CD4-positive, alpha-beta memory T cell (primary cell): ENCODE results near the gene MARCHF10. TPM values are rescaled to one million over a fixed set of nuclear protein-coding genes. Genes with fewer than 3 reads are reported as not detected.

ENCODE experiments used
- CTCF ChIA-PET: fragments of 350-600 bp; sonication (Branson Sonifier 250); formaldehyde crosslinking; loops from one replicate; lab custom pipeline; 2021; ENCODE audit warnings: inconsistent platforms; ENCODE audit not compliant: partially characterized antibody; lab: Charles Lee
- POLR2A ChIA-PET: fragments of 350-600 bp; sonication (Branson Sonifier 250); formaldehyde crosslinking; loops from one replicate; lab custom pipeline; 2021; ENCODE audit not compliant: partially characterized antibody; lab: Charles Lee
- DNase-seq, 5 donors: peaks; one replicate each; pipeline versions ENCODE4 v3.0.0 to v3.0.0-alpha.2; 2020 to 2022; ENCODE audit warnings: mixed read lengths in 1 of 5
- H3K27ac ChIP-seq: one replicate; pipeline ENCODE4 v1.7.0; 2013; ENCODE audit warnings: low read depth, low read length
- H3K27me3 ChIP-seq: 2 replicates; pipeline ENCODE4 v1.7.0; 2013; ENCODE audit warnings: mild to moderate bottlenecking, low read length, moderate library complexity; ENCODE audit not compliant: insufficient read depth
- H3K36me3 ChIP-seq: 2 replicates; pipeline ENCODE4 v1.7.0; 2013; ENCODE audit warnings: mild to moderate bottlenecking, low read length, moderate library complexity; ENCODE audit not compliant: insufficient read depth
- H3K4me1 ChIP-seq: 2 replicates; pipeline ENCODE4 v1.7.0; 2013; ENCODE audit warnings: mild to moderate bottlenecking, low read length, moderate library complexity; ENCODE audit not compliant: insufficient read depth
- H3K4me3 ChIP-seq, 2 donors: one replicate each; pipeline ENCODE4 v1.7.0; 2013; ENCODE audit warnings: low read length in 2 of 2, mild to moderate bottlenecking in 1 of 2
- H3K9me3 ChIP-seq, 2 donors: one replicate each; pipeline ENCODE4 v1.7.0; 2013; ENCODE audit warnings: low read length in 2 of 2, control low read depth in 1 of 2; ENCODE audit not compliant: control insufficient read depth in 1 of 2
- H3K27ac Mint-ChIP-seq, 7 donors: one replicate each; pipeline ENCODE4 v1.8.0; 2020 to 2021; ENCODE audit warnings: mixed read lengths in 7 of 7, mild to moderate bottlenecking in 6 of 7, inconsistent platforms in 3 of 7, moderate library complexity in 3 of 7
- H3K27me3 Mint-ChIP-seq, 2 donors: one replicate each; pipeline ENCODE4 v1.8.0; 2020 to 2021; ENCODE audit warnings: mixed read lengths in 2 of 2
- H3K36me3 Mint-ChIP-seq, 2 donors: one replicate each; pipeline ENCODE4 v1.8.0; 2020 to 2021; ENCODE audit warnings: mixed read lengths in 2 of 2, inconsistent platforms in 1 of 2, mild to moderate bottlenecking in 1 of 2
- H3K4me1 Mint-ChIP-seq, 4 donors: one replicate each; pipeline ENCODE4 v1.8.0; 2020 to 2021; ENCODE audit warnings: mixed read lengths in 4 of 4, mild to moderate bottlenecking in 1 of 4
- H3K4me3 Mint-ChIP-seq, 8 donors: one replicate each; pipeline ENCODE4 v1.8.0; 2020 to 2021; ENCODE audit warnings: mixed read lengths in 8 of 8, mild to moderate bottlenecking in 7 of 8, moderate library complexity in 6 of 8, inconsistent platforms in 3 of 8
- H3K9me3 Mint-ChIP-seq, 8 donors: one replicate each; pipeline ENCODE4 v1.8.0; 2020 to 2021; ENCODE audit warnings: mixed read lengths in 8 of 8, mild to moderate bottlenecking in 5 of 8, inconsistent platforms in 3 of 8, moderate library complexity in 1 of 8
- intact Hi-C: fragments of 100-400 bp; cut with micrococcal nuclease; formaldehyde crosslinking; loops from one replicate; pipeline ENCODE4 v1.15.1; 2023
- polyA plus RNA-seq, 2 donors: library from polyadenylated mRNA; unstranded; fragments of 300-500 nt; fragmentation: Illumina TruSeq; gene quantifications; one replicate each; pipeline ENCODE4 v1.2.3, GENCODE V29; 2021
- total RNA-seq, 2 experiments: library from RNA; stranded (reverse); gene quantifications; one replicate each; pipeline ENCODE4 v1.2.3, GENCODE V29; 2021

MARCHF10 gene
- total and polyA plus RNA-seq, 4 experiments from 2014 or later, result 0.15 to 0.89 (median 0.45) TPM

GRCh38 chr17:62657145-62657665 is 150.9 kb downstream of the MARCHF10 start:
- intact Hi-C loops, result no loop called here
- H3K4me1 Mint-ChIP-seq, result peaks cover 5 to 16% (median 11%) of the 10 kb centered on the region in 4 donors
- ChIA-PET CTCF (no interaction called here), POLR2A (no interaction called here)
- no peak overlapping the region for H3K27ac ChIP-seq
- no peaks in the 10 kb centered on the region for H3K9me3 ChIP-seq
- no peak overlapping the region for H3K27ac Mint-ChIP-seq
- no peak overlapping the region for H3K4me3 ChIP-seq
- no peak overlapping the region for H3K4me3 Mint-ChIP-seq
- no peaks in the 10 kb centered on the region for H3K36me3 ChIP-seq
- no peak for DNase-seq
- H3K9me3 Mint-ChIP-seq, result peaks cover 7 to 22% (median 14%) of the 10 kb centered on the region in 8 donors
- peaks cover 16% of the 10 kb centered on the region for H3K4me1 ChIP-seq
- peaks cover 6 to 7% of the 10 kb centered on the region in 2 donors for H3K36me3 Mint-ChIP-seq
- H3K27me3 Mint-ChIP-seq, result peaks cover 0 to 4% of the 10 kb centered on the region in 2 donors
- no peaks in the 10 kb centered on the region for H3K27me3 ChIP-seq

GRCh38 chr17:62656446-62656845 is 151.7 kb downstream of the MARCHF10 start:
- H3K27ac Mint-ChIP-seq, result no peak overlapping the region
- no peak overlapping the region for H3K4me3 ChIP-seq
- no peaks in the 10 kb centered on the region for H3K9me3 ChIP-seq
- H3K27me3 ChIP-seq, result no peaks in the 10 kb centered on the region
- H3K4me1 ChIP-seq, result peaks cover 20% of the 10 kb centered on the region
- no peak for DNase-seq
- no peaks in the 10 kb centered on the region for H3K36me3 ChIP-seq
- intact Hi-C loops, result no loop called here
- H3K9me3 Mint-ChIP-seq, result peaks cover 7 to 20% (median 13%) of the 10 kb centered on the region in 8 donors
- H3K4me3 Mint-ChIP-seq, result no peak overlapping the region
- ChIA-PET CTCF (no interaction called here), POLR2A (no interaction called here)
- H3K27me3 Mint-ChIP-seq, result peaks cover 0 to 4% of the 10 kb centered on the region in 2 donors
- peaks cover 6% of the 10 kb centered on the region in 2 donors for H3K36me3 Mint-ChIP-seq
- H3K27ac ChIP-seq, result no peak overlapping the region
- H3K4me1 Mint-ChIP-seq, result peaks cover 8 to 23% (median 16%) of the 10 kb centered on the region in 4 donors

- Mint-ChIP-seq H3K4me1 (peaks cover 8 to 23% (median 16%) of the 10 kb centered on the region in 4 donors), H3K4me3 (peak overlapping the region in 1 of 8 donors; percentile 54), H3K9me3 (peaks cover 0 to 13% (median 6%) of the 10 kb centered on the region in 8 donors), H3K27me3 (peaks cover 0 to 3% of the 10 kb centered on the region in 2 donors), H3K27ac (peak overlapping the region in 1 of 7 donors; percentile 20), H3K36me3 (peaks cover 2% of the 10 kb centered on the region in 2 donors)
- no peaks in the 10 kb centered on the region for H3K36me3 ChIP-seq
- no peaks in the 10 kb centered on the region for H3K27me3 ChIP-seq
- intact Hi-C loops, result no loop called here
- ChIA-PET CTCF (no interaction called here), POLR2A (no interaction called here)
- no peak overlapping the region for H3K4me3 ChIP-seq
- H3K27ac ChIP-seq, result no peak overlapping the region
- DNase-seq, result no peak
- H3K4me1 ChIP-seq, result peaks cover 20% of the 10 kb centered on the region
- H3K9me3 ChIP-seq, result no peaks in the 10 kb centered on the region
Measured at GRCh38 chr17:62655656-62656055, 152.5 kb downstream of the MARCHF10 start.

GRCh38 chr17:62653826-62654761 is 154.0 kb downstream of the MARCHF10 start:
- no peak for DNase-seq
- Mint-ChIP-seq H3K27me3 (no peaks in the 10 kb centered on the region), H3K9me3 (peaks cover 0 to under 1% (median 0%) of the 10 kb centered on the region in 8 donors), H3K4me3 (peak overlapping the region; percentile 64 to 95 (median 86)), H3K36me3 (no peaks in the 10 kb centered on the region), H3K27ac (peak overlapping the region in 3 of 7 donors; percentile 50 to 86 (median 72)), H3K4me1 (peaks cover 8 to 23% (median 16%) of the 10 kb centered on the region in 4 donors)
- H3K4me3 ChIP-seq, result no peak overlapping the region
- peaks cover 20% of the 10 kb centered on the region for H3K4me1 ChIP-seq
- no peak overlapping the region for H3K27ac ChIP-seq
- no peaks in the 10 kb centered on the region for H3K36me3 ChIP-seq
- H3K9me3 ChIP-seq, result no peaks in the 10 kb centered on the region
- no peaks in the 10 kb centered on the region for H3K27me3 ChIP-seq
- POLR2A ChIA-PET, result no interaction called here
- intact Hi-C loops, result no loop called here
- CTCF ChIA-PET, result no interaction called here

- Histone ChIP-seq H3K4me1 (peaks cover 20% of the 10 kb centered on the region), H3K27me3 (no peaks in the 10 kb centered on the region), H3K36me3 (no peaks in the 10 kb centered on the region), H3K4me3 (peak overlapping the region; percentile 47 to 65), H3K9me3 (no peaks in the 10 kb centered on the region), H3K27ac (no peak overlapping the region)
- ChIA-PET POLR2A (no interaction called here), CTCF (no interaction called here)
- Mint-ChIP-seq H3K4me1 (peaks cover 8 to 23% (median 16%) of the 10 kb centered on the region in 4 donors), H3K27ac (peak overlapping the region in 5 of 7 donors; percentile 0 to 86 (median 50)), H3K27me3 (no peaks in the 10 kb centered on the region), H3K9me3 (no peaks in the 10 kb centered on the region), H3K4me3 (peak overlapping the region; percentile 64 to 95 (median 86)), H3K36me3 (no peaks in the 10 kb centered on the region)
- peak; percentile 26 to 75 (median 33) for DNase-seq
- intact Hi-C loops, result no loop called here
Measured at GRCh38 chr17:62653002-62653825, 154.9 kb downstream of the MARCHF10 start.

GRCh38 chr17:62652251-62653001 is 155.7 kb downstream of the MARCHF10 start:
- Histone ChIP-seq H3K4me1 (peaks cover 20% of the 10 kb centered on the region), H3K27me3 (no peaks in the 10 kb centered on the region), H3K9me3 (no peaks in the 10 kb centered on the region), H3K4me3 (peak overlapping the region; percentile 47 to 65), H3K27ac (no peak overlapping the region), H3K36me3 (no peaks in the 10 kb centered on the region)
- H3K27me3 Mint-ChIP-seq, result no peaks in the 10 kb centered on the region
- peak in 3 of 5 donors; percentile 17 to 30 (median 21) for DNase-seq
- H3K9me3 Mint-ChIP-seq, result no peaks in the 10 kb centered on the region
- H3K36me3 Mint-ChIP-seq, result no peaks in the 10 kb centered on the region
- intact Hi-C loops, result no loop called here
- ChIA-PET CTCF (no interaction called here), POLR2A (no interaction called here)
- H3K4me3 Mint-ChIP-seq, result peak overlapping the region; percentile 64 to 95 (median 86)
- H3K4me1 Mint-ChIP-seq, result peaks cover 8 to 23% (median 16%) of the 10 kb centered on the region in 4 donors
- H3K27ac Mint-ChIP-seq, result peak overlapping the region in 6 of 7 donors; percentile 11 to 79 (median 64)
